Right hindlimb (tissue), 1 donor: Measurements from ENCODE around the gene STYXL2.

Experiments
- DNase-seq: peaks from one replicate; pipeline ENCODE4 v3.0.0-alpha.2; 2018

Gene STYXL2

DNA sequence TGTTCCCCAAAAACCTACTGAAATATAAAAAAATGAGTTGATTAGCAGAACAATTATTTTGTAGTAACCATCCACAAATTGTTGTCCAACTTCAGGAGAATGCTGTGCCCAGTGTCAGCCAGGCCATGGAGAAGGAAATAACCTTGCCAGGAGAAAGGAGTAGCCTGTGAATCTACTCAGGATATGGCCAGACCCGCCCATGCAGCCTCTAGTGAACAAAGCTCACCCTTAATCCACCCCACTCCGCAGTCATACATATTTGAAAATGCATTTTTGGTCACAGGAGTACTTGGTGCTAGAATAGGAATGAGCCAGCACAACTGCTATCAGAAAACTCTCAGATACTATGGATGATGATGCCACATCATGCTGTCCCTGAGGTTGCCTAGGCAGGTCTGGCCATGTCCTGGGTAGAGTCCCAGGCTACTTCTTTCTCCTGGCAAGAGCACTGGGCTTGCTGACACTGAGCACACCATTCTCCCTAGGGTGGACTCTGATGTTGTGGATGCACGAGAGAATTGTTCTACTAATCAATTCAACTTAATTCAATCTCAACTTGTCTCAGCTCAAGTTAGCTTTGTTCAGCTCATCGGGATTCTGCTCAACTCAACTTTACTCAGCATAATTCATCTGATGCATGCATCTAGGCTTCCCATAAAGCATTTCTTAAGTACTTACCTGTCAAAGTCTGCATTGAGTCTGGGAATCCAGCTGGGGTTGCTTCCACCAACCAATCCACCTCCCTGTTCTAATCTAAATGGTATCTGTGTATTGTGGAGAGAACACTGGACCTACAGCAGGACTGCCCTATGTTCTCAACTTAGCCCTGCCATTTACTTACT lies 18.2 kb downstream of the STYXL2 start:
- DNase-seq: no peak

DNA sequence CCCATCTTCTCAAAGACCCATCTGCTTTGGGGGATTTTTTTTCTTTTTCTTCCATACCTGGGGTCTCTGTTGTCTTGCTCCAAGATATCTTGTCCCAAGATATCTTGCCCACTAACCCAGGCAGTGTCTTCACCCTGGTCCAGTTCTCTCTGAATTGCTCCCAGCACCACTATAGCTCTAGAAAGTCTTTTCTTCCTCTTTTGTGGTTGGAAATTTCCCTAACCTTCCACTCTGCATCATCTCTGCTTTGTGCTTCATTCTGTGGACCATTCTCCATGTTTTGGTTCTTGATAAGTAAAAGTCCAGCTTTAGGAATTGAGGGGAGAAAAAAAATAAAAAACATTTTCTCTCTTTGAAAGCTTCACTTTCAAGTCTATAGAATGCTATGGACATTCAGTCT lies 20.9 kb downstream of the STYXL2 start:
- no peak for DNase-seq

DNA sequence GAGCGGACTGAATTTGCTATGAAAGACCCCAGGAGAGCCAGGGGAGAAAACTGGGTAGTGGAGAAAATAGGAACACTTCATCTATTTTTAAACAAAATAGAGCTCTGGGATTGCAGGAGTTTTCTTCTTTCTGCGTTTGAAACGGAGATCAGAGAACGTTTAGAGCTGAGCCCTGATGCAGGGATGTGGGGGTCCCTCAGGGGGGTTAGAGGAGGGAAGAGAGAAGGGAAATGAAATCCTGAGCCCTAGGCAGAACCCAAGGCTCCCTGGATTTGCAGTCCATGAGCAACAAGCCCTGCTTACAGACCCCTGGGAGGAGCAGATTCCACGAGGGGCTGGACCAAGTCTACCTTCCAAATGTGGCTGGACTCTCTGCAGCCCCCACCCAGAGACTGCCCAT lies 21.8 kb downstream of the STYXL2 start:
- no peak for DNase-seq

DNA sequence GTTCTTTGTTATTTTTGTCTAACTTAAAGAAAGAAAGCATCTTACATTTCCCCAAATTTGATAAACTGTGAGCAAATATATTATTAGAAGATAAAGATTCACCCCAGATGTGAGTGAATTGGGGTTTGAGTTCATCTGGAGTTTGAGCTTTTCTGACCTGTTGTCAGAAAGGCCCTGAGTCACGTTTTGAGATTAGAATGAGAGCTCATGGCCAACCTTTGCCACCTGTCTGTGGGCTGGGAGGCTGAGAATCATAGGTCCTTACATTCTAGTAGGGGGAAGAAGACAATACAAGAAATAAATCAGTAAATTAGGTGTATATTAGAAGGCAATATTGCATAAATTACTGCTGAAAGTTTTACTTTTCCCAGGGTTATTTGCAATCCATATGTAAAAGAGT lies 22.3 kb downstream of the STYXL2 start:
- no peak for DNase-seq

DNA sequence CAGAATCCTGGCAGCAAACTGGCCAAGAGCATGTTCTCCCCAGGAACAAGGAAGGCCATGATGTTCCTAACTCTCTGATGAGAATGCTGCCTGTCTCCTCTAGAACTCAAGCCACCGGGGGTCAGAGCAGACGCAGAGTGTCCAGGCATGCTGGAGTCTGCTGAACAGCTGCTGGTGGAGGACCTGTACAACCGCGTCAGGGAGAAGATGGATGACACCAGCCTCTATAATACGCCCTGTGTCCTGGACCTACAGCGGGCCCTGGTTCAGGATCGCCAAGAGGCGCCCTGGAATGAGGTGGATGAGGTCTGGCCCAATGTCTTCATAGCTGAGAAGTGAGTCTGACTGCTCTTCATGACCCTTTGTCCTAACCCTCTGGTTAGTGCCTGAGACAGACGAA lies 23.4 kb downstream of the STYXL2 start:
- no peak for DNase-seq

DNA sequence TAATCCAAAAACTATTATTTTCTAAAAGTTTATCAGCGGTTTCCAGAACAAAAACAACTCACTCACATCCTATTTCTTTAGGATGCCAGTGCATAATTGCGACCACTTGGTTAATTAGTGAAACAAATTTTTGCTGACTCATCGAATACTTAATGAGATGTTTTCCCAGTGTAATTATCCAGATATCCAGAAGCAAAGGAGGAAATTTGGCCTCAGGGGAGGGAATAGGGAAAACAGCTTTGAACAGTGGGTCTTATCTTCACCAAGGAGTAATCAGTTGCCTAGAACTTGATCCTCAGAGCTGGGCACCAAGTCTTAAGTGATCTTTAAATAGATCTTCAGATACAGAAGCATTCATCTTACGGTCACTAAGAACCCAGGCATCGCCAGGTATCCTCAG lies 24.3 kb downstream of the STYXL2 start:
- DNase-seq: no peak

DNA sequence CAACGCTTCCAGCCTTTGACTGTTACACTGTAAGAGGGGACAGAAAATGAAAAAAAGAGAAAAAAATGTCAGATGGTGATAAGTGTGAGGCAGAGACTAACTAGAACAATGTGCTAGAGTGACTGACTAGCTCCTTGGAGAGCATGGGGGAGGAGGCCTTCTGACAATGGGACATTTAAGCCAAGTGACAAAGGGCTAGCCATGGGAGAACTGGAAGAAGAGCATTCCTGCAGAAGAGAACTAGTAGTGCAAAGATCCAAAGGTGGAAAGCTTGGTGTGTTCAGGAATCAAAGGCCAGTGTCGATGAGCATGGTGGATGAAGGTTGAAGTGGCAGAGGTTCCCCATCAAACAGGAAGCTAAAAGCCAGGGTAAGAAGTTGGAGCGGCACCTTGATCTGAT lies 25.8 kb downstream of the STYXL2 start:
- DNase-seq: no peak

DNA sequence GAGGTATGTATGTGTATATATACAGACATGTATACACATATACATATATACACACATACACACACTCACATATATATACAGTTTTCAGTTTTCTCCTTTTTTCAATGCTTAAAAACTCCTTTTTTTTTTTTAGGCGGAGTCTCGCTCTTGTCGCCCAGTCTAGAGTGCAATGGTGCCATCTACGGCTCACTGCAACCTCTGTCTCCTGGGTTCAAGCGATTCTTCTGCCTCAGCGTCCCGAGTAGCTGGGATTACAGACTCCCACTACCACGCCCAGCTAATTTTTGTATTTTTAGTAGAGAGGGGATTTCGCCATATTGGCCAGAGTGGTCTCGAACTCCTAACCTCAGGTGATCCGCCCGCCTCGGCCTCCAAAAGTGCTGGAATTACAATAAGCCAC lies 27.0 kb downstream of the STYXL2 start:
- no peak for DNase-seq

DNA sequence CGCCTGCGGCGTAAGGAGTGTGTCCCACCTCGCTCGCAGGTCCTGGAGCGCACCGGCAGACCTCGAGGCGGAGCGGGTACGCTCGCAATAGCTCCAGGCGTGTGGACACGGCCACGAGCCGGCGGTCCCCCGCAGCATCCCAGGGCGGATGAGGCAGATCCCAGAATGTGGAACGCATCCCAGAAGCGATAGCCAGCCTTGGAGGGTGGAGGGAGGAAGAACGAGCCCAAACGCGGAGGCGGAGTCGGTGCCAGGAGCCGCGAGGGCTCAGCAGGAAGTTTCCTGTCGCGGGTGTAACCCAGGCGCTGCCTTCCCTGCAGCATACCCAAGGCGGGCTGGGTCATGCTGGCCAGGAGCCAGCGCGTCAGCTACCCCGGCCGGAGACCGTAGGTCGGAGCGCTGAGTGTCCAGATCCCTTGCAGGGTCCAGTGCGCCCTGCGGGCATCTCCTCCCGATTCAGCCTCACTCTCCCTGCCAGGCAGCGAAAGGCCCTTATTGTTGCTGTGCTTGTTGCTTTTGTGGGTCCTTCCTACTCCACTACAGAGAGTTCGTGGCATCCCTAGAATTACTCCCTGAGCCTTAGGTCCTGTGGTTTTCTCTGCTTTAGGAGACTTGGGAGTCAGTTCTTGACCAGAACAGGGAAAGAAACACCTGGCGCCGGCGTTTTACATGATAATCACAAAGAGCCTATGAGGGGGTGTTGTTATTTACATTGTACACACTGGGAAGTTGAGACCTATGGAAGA lies 27.7 kb downstream of the STYXL2 start:
- DNase-seq: peak; percentile 36

DNA sequence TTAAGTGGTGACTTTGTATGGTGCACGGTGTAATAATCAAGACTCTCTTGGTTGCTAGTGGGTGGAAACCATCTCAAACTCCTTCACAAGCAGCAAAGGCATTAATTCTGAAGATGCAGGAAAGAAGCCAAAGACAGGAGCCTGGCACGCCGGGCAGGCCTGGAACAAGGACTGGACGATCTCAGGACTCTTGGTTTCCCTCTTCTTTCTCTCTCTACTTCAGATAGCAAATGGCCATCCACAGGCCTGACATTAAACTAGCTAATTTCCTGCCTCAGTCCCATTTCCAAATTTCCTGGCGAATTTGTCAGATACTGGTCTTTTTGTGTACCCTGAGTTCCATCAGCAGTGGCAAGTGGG lies 28.2 kb downstream of the STYXL2 start:
- no peak for DNase-seq

DNA sequence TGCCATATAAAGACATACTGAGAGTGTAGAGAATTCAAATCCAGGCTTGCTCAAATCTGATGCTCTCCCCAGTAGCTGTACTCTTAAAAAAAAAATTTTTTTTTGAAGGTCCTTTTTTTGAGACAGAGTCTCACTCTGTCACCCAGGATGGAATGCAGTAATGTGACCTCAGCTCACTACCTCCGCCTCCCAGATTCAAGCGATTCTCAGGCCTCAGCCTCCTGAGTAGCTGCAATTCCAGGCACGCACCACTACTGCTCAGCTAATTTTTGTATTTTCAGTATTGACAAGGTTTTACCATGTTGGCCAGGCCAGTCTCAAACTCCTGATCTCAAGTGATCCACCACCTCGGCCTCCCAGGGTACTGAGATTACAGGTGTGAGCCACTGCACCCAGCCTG lies 28.7 kb downstream of the STYXL2 start:
- no peak for DNase-seq

DNA sequence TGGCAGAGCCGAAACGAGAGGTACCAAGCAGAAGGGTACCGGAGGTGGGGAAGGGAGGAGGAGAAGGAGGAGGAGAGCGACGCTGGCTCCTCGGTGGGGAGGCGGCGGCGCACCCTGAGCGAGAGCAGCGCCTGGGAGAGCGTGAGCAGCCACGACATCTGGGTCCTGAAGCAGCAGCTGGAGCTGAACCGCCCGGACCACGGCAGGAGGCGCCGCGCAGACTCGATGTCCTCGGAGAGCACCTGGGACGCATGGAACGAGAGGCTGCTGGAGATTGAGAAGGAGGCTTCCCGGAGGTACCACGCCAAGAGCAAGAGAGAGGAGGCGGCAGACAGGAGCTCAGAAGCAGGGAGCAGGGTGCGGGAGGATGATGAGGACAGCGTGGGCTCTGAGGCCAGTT lies 32.4 kb downstream of the STYXL2 start:
- no peak for DNase-seq

DNA sequence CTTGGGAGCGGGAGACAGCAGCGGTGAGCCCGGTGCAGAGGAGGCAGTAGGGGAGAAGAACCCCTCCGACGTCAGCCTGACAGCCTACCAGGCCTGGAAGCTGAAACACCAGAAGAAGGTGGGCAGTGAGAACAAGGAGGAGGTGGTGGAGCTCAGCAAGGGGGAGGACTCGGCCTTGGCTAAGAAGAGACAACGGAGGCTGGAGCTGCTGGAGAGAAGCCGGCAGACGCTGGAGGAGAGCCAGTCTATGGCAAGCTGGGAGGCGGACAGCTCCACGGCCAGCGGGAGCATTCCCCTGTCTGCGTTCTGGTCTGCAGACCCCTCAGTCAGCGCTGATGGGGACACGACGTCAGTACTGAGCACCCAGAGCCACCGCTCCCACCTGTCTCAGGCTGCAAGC lies 32.9 kb downstream of the STYXL2 start:
- no peak for DNase-seq

DNA sequence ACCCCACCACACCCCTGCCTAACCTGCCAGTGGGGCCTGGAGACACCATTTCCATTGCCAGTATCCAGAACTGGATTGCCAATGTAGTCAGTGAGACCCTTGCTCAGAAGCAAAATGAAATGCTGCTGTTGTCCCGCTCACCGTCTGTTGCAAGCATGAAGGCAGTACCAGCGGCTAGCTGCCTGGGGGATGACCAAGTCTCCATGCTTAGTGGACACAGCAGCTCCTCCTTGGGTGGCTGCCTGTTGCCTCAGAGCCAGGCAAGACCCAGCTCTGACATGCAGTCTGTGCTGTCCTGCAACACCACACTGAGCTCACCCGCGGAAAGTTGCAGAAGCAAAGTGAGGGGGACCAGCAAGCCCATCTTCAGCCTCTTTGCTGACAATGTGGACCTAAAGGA lies 33.4 kb downstream of the STYXL2 start:
- no peak for DNase-seq

DNA sequence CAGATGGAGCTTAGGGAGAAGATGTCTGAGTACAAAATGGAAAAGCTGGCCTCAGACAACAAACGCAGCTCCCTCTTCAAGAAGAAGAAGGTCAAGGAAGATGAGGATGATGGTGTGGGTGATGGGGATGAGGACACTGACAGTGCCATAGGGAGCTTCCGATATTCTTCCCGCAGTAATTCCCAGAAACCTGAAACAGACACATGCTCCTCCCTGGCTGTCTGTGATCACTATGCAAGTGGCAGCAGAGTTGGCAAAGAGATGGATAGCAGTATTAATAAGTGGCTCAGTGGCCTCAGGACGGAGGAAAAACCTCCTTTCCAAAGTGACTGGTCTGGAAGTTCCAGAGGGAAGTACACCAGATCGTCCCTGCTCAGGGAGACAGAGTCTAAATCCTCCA lies 33.8 kb downstream of the STYXL2 start:
- no peak for DNase-seq

DNA sequence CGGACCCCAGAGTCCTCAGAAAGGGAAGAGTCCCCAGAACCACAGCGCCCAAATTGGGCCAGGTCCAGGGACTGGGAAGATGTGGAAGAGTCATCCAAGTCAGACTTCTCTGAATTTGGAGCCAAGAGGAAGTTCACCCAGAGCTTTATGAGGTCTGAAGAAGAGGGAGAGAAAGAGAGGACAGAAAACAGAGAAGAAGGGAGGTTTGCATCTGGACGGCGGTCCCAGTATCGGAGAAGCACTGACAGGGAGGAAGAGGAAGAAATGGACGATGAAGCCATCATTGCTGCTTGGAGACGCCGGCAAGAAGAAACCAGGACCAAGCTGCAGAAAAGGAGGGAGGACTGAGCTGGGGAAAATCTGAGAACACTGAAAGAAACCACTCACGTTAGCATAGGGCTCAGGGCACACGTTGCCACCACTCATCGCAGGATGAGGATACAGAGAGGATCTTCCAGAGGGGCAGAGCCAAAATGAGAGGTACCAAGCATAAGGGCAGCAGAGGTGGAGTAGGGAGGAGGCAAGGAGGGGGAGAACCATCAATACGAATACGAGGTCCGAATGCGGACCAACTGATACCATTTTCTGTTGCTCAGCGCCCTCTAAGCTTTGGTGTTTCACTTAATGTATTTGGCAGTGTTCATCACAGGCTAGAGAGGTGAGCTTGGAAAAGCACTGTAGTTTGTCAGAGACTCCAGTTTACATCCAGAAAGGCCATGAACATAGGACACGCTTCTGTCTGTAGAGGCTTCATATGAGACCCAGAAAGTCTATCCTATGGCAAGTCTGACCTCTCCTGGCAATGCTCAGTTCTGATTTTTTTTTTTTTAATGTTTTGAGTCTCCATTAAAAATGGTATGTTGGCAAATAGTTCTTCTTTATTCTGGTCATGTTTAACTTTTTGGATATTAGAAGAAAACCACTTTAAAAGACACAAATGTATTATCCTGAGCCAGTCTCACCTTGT lies 34.7 kb downstream of the STYXL2 start:
- DNase-seq: no peak

DNA sequence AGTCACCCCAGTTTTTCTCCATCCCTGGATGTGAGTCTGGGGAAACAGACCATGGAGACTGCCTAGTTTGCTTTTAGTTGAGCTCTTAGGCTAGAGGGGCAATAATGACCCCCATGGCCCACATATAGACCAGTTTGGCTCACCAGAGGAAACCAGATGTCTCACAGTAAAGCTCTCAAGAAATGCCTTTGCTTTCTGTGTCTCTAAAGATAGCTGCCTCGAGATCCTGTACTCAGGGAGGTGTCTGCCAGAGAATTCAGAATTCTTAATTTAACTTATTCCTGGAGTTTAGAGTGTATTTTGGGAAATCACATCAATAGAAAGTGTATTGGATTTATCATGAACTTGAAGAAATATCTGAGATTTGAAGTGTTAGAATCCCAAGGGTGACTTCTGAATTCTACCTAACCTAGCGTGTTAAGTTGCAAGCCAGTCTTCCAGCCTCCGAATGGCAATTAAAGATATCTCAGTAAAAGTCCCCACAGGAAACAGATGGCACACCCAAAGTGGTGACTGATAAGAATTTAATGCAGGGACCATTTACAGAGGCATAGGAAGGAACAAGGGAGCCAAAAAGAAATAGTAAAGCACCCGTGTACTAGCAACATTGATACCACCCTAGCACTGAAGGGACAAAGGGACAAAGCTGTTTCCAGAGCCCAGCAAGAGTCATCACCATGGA lies 37.1 kb downstream of the STYXL2 start:
- DNase-seq: no peak

DNA sequence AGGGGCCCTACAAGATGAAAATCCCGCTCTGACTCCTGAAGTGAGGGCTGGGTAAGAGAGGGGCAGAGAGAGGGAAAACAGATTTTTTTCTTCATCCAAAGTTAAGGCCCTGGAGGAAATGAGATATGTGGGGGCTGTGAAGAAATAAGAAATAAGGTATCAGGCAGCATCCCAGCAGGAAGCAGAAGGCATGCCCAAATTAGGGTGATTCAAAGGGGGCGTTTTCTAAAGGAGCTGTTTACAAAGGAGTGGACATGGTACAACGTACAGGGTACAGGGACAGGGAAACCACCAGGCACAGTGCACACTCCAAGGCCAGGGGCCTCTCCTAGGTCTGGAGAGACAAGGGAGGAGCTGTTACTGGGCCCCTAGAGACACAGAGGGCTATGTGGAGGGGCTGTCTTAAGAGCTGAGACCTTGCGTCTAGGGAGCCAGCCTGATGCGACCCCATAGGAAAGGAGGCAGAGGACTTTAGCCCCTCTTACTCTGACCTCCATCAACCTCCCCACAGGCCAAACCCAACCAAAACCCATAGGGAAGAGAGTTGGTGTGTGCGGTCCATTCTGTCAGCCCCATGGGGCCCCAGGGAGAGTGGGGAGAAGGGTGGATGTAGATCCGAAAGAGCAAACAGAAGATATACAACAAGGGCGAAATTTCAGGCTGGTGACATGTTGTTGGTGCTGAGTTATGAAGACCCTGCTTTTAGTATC lies 38.6 kb downstream of the STYXL2 start:
- DNase-seq: no peak

DNA sequence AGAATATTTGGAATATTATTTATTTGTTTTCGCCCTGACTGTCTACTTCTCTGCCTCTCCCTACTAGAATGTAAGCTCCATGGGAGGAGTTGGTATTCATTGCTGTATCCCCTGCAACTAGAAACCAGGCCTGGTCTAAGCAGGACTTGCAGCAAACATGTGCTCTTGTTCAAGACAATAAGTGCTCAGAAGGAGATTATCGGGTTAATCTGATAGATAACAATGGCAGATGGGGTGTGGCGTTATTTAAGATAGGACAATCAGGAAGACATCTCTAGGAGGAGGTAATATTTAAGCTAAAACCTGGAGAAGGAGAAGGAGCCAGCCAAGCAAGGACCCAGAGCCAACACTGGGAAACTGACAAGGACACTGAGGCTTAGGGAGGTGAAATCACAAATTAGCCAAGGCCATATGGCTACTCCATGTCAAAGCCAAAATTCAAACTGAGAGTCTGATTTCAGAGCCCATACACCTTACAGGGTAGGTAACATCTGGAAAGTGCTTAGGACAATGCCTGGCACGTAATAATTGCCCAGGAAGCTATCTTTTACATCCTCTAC lies 41.5 kb downstream of the STYXL2 start:
- DNase-seq: no peak

DNA sequence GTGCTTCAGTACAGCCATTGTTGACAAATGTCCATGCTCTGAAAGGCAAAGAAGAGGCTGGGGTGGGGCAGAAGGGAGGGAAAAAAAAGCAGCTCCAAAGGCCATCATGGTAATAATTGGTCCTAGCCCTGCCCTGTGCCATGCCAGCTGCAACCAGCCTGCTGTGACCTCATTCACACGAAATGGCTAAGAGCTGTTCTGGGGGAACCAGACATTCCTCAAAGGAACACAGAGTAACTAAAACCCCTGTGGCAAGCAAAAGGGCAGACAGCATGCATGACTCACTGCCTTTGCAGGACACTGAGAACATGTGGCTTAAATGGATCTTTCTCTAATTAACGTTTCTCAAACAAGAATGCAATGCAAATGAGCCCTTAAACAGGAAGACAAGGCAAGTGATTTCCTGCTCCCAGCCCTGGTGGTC lies 42.3 kb downstream of the STYXL2 start:
- DNase-seq: peak; percentile 45

DNA sequence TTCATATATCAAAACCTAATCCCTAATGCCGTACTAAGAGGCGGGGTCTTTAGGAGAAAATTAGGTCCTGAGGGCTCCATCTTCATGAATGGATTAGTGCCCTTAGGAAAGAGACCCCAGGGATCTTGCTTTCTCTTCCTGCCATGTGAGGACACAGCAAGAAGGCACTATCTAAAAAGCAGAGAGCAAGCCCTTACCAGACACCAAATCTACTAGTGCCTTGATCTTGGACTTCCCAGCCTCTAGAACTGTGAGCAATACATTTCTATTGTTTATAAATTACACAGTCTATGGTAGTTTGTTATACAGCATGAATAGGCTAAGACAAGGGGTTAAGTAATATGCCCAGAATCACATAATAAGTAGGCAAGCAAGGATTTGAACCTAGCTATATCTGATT lies 42.9 kb downstream of the STYXL2 start:
- DNase-seq: no peak

DNA sequence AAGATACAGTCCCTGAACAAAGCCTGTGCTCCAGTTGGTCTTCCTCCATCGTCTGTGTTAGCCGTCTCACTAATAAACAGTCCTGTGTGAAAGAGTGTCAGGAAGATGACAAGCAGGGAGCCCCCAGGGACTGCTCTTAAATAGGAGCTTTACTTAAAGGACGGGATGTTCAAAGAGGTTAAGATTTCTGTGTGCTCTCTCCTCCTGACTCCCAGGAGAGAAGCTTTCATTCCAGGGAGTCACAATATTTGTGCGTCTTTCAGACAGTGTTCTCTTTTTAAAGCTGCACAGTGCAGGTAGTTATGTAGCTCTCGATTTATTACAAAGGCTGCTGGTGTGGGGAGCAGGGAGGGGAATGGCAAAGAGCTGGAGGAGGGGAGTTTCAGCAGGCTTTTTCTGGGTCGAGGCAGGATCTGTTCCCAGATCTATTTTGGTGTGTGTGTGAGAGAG lies 43.5 kb downstream of the STYXL2 start:
- no peak for DNase-seq
